Peyer's patch (tissue), 4 donors: Measurements from ENCODE around the gene XPOT.

ENCODE experiments used
- CTCF ChIP-seq, 6 experiments: fragments of 450-650 bp in 4 of 6; fragments of 200-600 bp in 2 of 6; sonication (generic) in 1 of 6; IDR thresholded peaks; one replicate each; pipeline ENCODE4 v1.5.1; 2017 to 2019; ENCODE audit warnings: antibody characterized with exemption in 6 of 6, mild to moderate bottlenecking in 3 of 6, moderate library complexity in 1 of 6
- POLR2A ChIP-seq, 2 donors: fragments of 450-650 bp; IDR thresholded peaks; one replicate each; pipeline ENCODE4 v1.5.1; 2017; ENCODE audit warnings: antibody characterized with exemption in 2 of 2, mild to moderate bottlenecking in 2 of 2, moderate library complexity in 2 of 2

GRCh38 chr12:64476844-64477243, 72.7 kb downstream of the XPOT start:
- TF ChIP-seq CTCF (IDR thresholded peaks at IDR 0.05) (no peak), POLR2A (IDR thresholded peaks at IDR 0.05) (no peak)
